SKM-1 (cell line): ENCODE results near the gene PPM1M.

Experiments used
- DNase-seq: peaks from one replicate; lab custom pipeline; 2025; ENCODE audit not compliant: unreplicated experiment; lab: John Stamatoyannopoulos, UW

Gene PPM1M

GRCh38 chr3:52245322-52246263 lies at the start of gene PPM1M:
Gene PPM1M, plus strand, starts transcription at chr3:52245759. Its CDS starts 66 bp downstream, at chr3:52245825.
- no peak for DNase-seq

- DNase-seq = peak; percentile 75
Observed at GRCh38 chr3:52195823-52196331, 49.7 kb upstream of the PPM1M start.

GRCh38 chr3:52196977-52197376 lies 48.6 kb upstream of the PPM1M start:
- DNase-seq = no peak

GRCh38 chr3:52197499-52197841 lies 48.1 kb upstream of the PPM1M start:
- DNase-seq = no peak

- peak; percentile 88 for DNase-seq
Observed at GRCh38 chr3:52197842-52198625, 47.5 kb upstream of the PPM1M start, which contains the start of gene ALAS1. Gene ALAS1, plus strand, starts transcription at chr3:52198160. Its CDS starts 1,082 bp downstream, at chr3:52199242.

- no peak for DNase-seq
Observed at GRCh38 chr3:52198643-52199608, 46.6 kb upstream of the PPM1M start.

- DNase-seq = no peak
Observed at GRCh38 chr3:52200981-52201679, 44.4 kb upstream of the PPM1M start.

GRCh38 chr3:52202384-52203077 lies 43.0 kb upstream of the PPM1M start:
- peak; percentile 39 for DNase-seq

- no peak for DNase-seq
Observed at GRCh38 chr3:52203701-52204100, 41.9 kb upstream of the PPM1M start.

- DNase-seq = no peak
Observed at GRCh38 chr3:52204337-52205073, 41.1 kb upstream of the PPM1M start.

GRCh38 chr3:52205727-52206372 lies 39.7 kb upstream of the PPM1M start:
- DNase-seq = no peak

- no peak for DNase-seq
Observed at GRCh38 chr3:52208556-52208955, 37.0 kb upstream of the PPM1M start.

- DNase-seq = no peak
Observed at GRCh38 chr3:52210037-52210436, 35.5 kb upstream of the PPM1M start.

- DNase-seq = peak; percentile 84
Observed at GRCh38 chr3:52210550-52211046, 35.0 kb upstream of the PPM1M start.

- DNase-seq = no peak
Observed at GRCh38 chr3:52211268-52211891, 34.2 kb upstream of the PPM1M start.

- no peak for DNase-seq
Observed at GRCh38 chr3:52213005-52213404, 32.6 kb upstream of the PPM1M start.

- DNase-seq = no peak
Observed at GRCh38 chr3:52213901-52214300, 31.7 kb upstream of the PPM1M start.

GRCh38 chr3:52215351-52215750 lies 30.2 kb upstream of the PPM1M start:
- DNase-seq = no peak
